ENCODE results near the gene MBL2. TPM values are rescaled to one million over a fixed set of nuclear protein-coding genes. Genes with fewer than 3 reads are reported as not detected.

Gene MBL2
- total RNA-seq, 1 experiment from 2014 or later, result not detected

GRCh38 chr10:52758406-52758805 is 14.2 kb downstream of the MBL2 start:
- H3K27me3 ChIP-seq (ENCODE audit: insufficient read depth, low read depth), result no peaks in the 10 kb centered on the region
- no peaks in the 10 kb centered on the region for H3K36me3 ChIP-seq (ENCODE audit: low read depth)
- no peaks in the 10 kb centered on the region for H3K79me2 ChIP-seq (ENCODE audit: low read depth)
- intact Hi-C loops (cut with micrococcal nuclease; ENCODE audit: unreplicated experiment), result no loop called here
- no peak for TF ChIP-seq EZH2 (IDR thresholded peaks at IDR 0.05; ENCODE audit: low read depth)
- TF ChIP-seq, protein P1, sequence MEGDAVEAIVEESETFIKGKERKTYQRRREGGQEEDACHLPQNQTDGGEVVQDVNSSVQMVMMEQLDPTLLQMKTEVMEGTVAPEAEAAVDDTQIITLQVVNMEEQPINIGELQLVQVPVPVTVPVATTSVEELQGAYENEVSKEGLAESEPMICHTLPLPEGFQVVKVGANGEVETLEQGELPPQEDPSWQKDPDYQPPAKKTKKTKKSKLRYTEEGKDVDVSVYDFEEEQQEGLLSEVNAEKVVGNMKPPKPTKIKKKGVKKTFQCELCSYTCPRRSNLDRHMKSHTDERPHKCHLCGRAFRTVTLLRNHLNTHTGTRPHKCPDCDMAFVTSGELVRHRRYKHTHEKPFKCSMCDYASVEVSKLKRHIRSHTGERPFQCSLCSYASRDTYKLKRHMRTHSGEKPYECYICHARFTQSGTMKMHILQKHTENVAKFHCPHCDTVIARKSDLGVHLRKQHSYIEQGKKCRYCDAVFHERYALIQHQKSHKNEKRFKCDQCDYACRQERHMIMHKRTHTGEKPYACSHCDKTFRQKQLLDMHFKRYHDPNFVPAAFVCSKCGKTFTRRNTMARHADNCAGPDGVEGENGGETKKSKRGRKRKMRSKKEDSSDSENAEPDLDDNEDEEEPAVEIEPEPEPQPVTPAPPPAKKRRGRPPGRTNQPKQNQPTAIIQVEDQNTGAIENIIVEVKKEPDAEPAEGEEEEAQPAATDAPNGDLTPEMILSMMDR (conservative IDR thresholded peaks at IDR 0.05), result no peak
- H3K9me3 ChIP-seq (ENCODE audit: insufficient read depth, low read depth), result no peaks in the 10 kb centered on the region
- no peak for DNase-seq
- no peak overlapping the region for H3K4me2 ChIP-seq
- BruUV-seq (replicated peaks), result no TSS peak
- no peak overlapping the region for H2AFZ ChIP-seq
- POLR2A ChIA-PET (ENCODE audit: unreplicated experiment), result no interaction called here
- H3K27ac ChIP-seq, result no peak overlapping the region
- H3K9me2 ChIP-seq (ENCODE audit: insufficient read depth), result no peaks in the 10 kb centered on the region; the same call in 1 of the 2 replicates
- no peaks in the 10 kb centered on the region for H4K20me1 ChIP-seq (ENCODE audit: insufficient read depth)
- H3K4me1 ChIP-seq (replicated peaks; ENCODE audit: insufficient read depth), result no peaks in the 10 kb centered on the region
- CTCF ChIA-PET, result no interaction called here
- no peak overlapping the region for H3K4me3 ChIP-seq
- no peaks in the 10 kb centered on the region for H3F3A ChIP-seq (ENCODE audit: insufficient read depth, low read depth)

GRCh38 chr10:52757773-52758172 is 14.8 kb downstream of the MBL2 start:
- CTCF ChIA-PET, result no interaction called here

GRCh38 chr10:52756966-52757365 is 15.6 kb downstream of the MBL2 start:
- Histone ChIP-seq H3K36me3 (ENCODE audit: low read depth) (no peaks in the 10 kb centered on the region), H3K4me2 (no peak overlapping the region), H3F3A (ENCODE audit: insufficient read depth, low read depth) (no peaks in the 10 kb centered on the region), H3K9me2 (ENCODE audit: insufficient read depth) (no peaks in the 10 kb centered on the region), H3K4me1 (replicated peaks; ENCODE audit: insufficient read depth) (no peaks in the 10 kb centered on the region), H3K27ac (no peak overlapping the region), H3K4me3 (no peak overlapping the region), H2AFZ (no peak overlapping the region), H3K27me3 (ENCODE audit: insufficient read depth, low read depth) (no peaks in the 10 kb centered on the region), H4K20me1 (ENCODE audit: insufficient read depth) (no peaks in the 10 kb centered on the region), H3K9me3 (ENCODE audit: insufficient read depth, low read depth) (no peaks in the 10 kb centered on the region), H3K79me2 (ENCODE audit: low read depth) (no peaks in the 10 kb centered on the region)
- TF ChIP-seq EZH2 (IDR thresholded peaks at IDR 0.05; ENCODE audit: low read depth), result no peak
- TF ChIP-seq, protein P1 (conservative IDR thresholded peaks at IDR 0.05), result no peak
- ChIA-PET POLR2A (ENCODE audit: unreplicated experiment) (no interaction called here), CTCF (no interaction called here)
- BruUV-seq (replicated peaks), result no TSS peak
- DNase-seq, result no peak
- intact Hi-C loops (cut with micrococcal nuclease; ENCODE audit: unreplicated experiment), result no loop called here

More at GRCh38 chr10:52757773-52758172, 14.8 kb downstream of the MBL2 start:
- Histone ChIP-seq H4K20me1 (ENCODE audit: insufficient read depth) (no peaks in the 10 kb centered on the region), H3K36me3 (ENCODE audit: low read depth) (no peaks in the 10 kb centered on the region), H2AFZ (no peak overlapping the region), H3K4me2 (no peak overlapping the region), H3K27ac (no peak overlapping the region), H3K4me3 (no peak overlapping the region), H3K4me1 (replicated peaks; ENCODE audit: insufficient read depth) (no peaks in the 10 kb centered on the region), H3K27me3 (ENCODE audit: insufficient read depth, low read depth) (no peaks in the 10 kb centered on the region), H3K9me3 (ENCODE audit: insufficient read depth, low read depth) (no peaks in the 10 kb centered on the region), H3K9me2 (ENCODE audit: insufficient read depth) (no peaks in the 10 kb centered on the region; the same call in 1 of the 2 replicates), H3K79me2 (ENCODE audit: low read depth) (no peaks in the 10 kb centered on the region), H3F3A (ENCODE audit: insufficient read depth, low read depth) (no peaks in the 10 kb centered on the region)
- BruUV-seq (replicated peaks), result no TSS peak
- intact Hi-C loops (cut with micrococcal nuclease; ENCODE audit: unreplicated experiment), result no loop called here
- no peak for DNase-seq
- TF ChIP-seq EZH2 (IDR thresholded peaks at IDR 0.05; ENCODE audit: low read depth), result no peak
- TF ChIP-seq, protein P1 (conservative IDR thresholded peaks at IDR 0.05), result no peak
- POLR2A ChIA-PET (ENCODE audit: unreplicated experiment), result no interaction called here
